EH (cell line): ENCODE results near the gene TRAPPC5.
A peak's percentile ranks its signal among the peaks of the same experiment; 100 is the strongest.
"Not testable (repeated sequence)": the region's sequence is repeated elsewhere in the genome, so short reads cannot be mapped to it uniquely, and the experiment has no call there.

Source experiments
- DNase-seq: peaks from one replicate; pipeline ENCODE4 v3.0.0-alpha.2; 2015; ENCODE audit warnings: low read depth

Gene TRAPPC5

GRCh38 chr19:7680606-7681339, at the start of gene TRAPPC5:
Gene TRAPPC5 (plus strand): TSS chr19:7680833. CDS start chr19:7682254, 1,421 bp downstream.
- peak; percentile 80 for DNase-seq

- DNase-seq: no peak
Measured at GRCh38 chr19:7631577-7631976, 49.1 kb upstream of the TRAPPC5 start.

- no peak for DNase-seq
Measured at GRCh38 chr19:7632340-7633203, 48.1 kb upstream of the TRAPPC5 start.

GRCh38 chr19:7633698-7634097, 46.9 kb upstream of the TRAPPC5 start, which contains the start of gene PCP2:
Gene PCP2 (minus strand): TSS chr19:7633719. CDS start chr19:7633457, 262 bp downstream.
- no peak for DNase-seq

GRCh38 chr19:7635670-7636069, 45.0 kb upstream of the TRAPPC5 start:
- DNase-seq: no peak

- no peak for DNase-seq
Measured at GRCh38 chr19:7636317-7636690, 44.3 kb upstream of the TRAPPC5 start.

- peak; percentile 32 for DNase-seq
Measured at GRCh38 chr19:7636691-7637373, 43.8 kb upstream of the TRAPPC5 start, which contains the start of gene STXBP2. Gene STXBP2 (plus strand): TSS chr19:7637110. CDS start chr19:7637150, 40 bp downstream.

GRCh38 chr19:7637374-7638256, 43.0 kb upstream of the TRAPPC5 start:
- DNase-seq: no peak

GRCh38 chr19:7638802-7639465, 41.7 kb upstream of the TRAPPC5 start:
- no peak for DNase-seq

GRCh38 chr19:7639863-7640348, 40.7 kb upstream of the TRAPPC5 start:
- DNase-seq: no peak

GRCh38 chr19:7640803-7641202, 39.8 kb upstream of the TRAPPC5 start:
- no peak for DNase-seq

GRCh38 chr19:7641290-7642276, 39.0 kb upstream of the TRAPPC5 start:
- DNase-seq: no peak

GRCh38 chr19:7642295-7643030, 38.2 kb upstream of the TRAPPC5 start:
- DNase-seq: no peak

GRCh38 chr19:7643031-7643415, 37.6 kb upstream of the TRAPPC5 start:
- DNase-seq: no peak

GRCh38 chr19:7643629-7644549, 36.7 kb upstream of the TRAPPC5 start:
- not testable (repeated sequence) for DNase-seq

GRCh38 chr19:7644550-7644877, 36.1 kb upstream of the TRAPPC5 start:
- no peak for DNase-seq

- DNase-seq: no peak
Measured at GRCh38 chr19:7645163-7645562, 35.5 kb upstream of the TRAPPC5 start.
